Daoy (cell line): Measurements from ENCODE around the gene LALBA. TPM values are rescaled to one million over a fixed set of nuclear protein-coding genes. Genes with fewer than 3 reads are reported as not detected.
A peak's percentile ranks its signal among the peaks of the same experiment; 100 is the strongest.
"Not testable (repeated sequence)": the region's sequence is repeated elsewhere in the genome, so short reads cannot be mapped to it uniquely, and the experiment has no call there.

Experiments used
- DNase-seq: peaks from one replicate; pipeline ENCODE4 v3.0.0-alpha.2; 2015; ENCODE audit warnings: low read depth
- total RNA-seq: library from RNA; depleted of rRNA; stranded (reverse); fragments of >200 nt; shearing (Covaris generic); gene quantifications from 2 replicates; pipeline ENCODE4 v1.2.3, GENCODE V29; 2014; rRNA removed

LALBA gene
- total RNA-seq, result not detected in 2 replicates

- no peak for DNase-seq
These were observed at the start of gene LALBA for GRCh38 chr12:48569946-48570345. TSS of gene LALBA (minus strand) at chr12:48570046. CDS start at chr12:48570020, 26 bp downstream.

- DNase-seq, result peak; percentile 72
These were observed 48.7 kb upstream of the LALBA start for GRCh38 chr12:48618541-48618940.

- DNase-seq, result peak; percentile 13
These were observed 45.8 kb upstream of the LALBA start for GRCh38 chr12:48615681-48616080.

- DNase-seq, result no peak
These were observed 43.5 kb upstream of the LALBA start for GRCh38 chr12:48613321-48613720.

GRCh38 chr12:48602192-48602989 is 32.5 kb upstream of the LALBA start:
- DNase-seq, result no peak

DNA sequence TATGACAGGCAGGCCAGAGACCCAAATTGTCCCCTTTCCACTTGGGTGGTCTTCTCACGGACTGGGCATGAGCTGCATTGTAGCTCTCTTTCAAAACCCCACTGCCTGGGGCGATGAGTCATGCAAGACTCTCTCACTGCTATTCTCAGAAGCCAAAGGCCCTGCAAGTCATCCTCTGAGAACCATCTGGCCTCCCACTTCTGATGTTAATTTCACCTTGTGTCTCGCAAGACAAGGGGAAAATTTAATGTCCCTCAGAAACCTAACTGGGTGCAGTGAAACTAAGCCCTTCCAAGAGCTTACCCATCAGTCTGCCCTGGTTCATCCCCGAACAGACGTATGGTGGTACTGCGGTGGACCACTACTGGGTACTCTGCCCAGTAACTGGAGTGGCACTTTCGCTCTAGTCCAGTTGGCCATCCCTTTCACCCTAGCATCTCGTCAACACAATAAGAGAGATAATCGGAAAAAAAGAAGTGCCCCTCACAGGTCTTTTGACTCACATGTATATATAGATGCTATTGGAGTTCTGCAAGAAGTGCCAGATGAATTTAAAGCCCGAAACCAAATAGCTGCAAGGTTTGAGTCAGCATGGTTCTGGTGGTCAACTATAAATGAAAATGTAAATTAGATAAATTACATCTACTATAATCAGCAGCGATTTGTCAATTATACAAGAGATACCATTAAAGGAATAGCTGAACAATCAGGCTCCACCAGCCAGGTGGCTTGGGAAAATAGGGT is 31.3 kb upstream of the LALBA start:
- peak; percentile 43 for DNase-seq

DNA sequence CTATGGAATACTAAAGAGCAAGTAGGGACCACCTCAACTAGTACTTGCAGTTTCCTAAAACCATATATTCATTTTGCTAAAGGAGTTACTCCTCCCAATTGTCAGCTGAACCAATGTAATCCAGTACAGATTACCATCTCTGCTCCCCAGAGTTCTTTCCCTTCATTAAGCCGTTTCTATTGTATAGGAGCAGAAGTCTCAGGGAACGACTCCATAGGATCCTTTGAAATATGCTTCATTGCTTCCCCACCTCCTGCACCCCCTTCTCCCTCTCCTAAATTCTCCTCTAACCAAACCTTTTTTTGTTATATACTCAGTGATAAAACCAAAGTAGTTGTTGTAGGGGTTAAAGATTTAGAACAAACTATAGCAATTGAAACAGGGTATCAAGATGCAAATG is 30.7 kb upstream of the LALBA start:
- DNase-seq, result no peak

GRCh38 chr12:48592591-48593086 is 22.8 kb upstream of the LALBA start:
- DNase-seq, result no peak

- no peak for DNase-seq
These were observed 16.5 kb upstream of the LALBA start for GRCh38 chr12:48586361-48586760.

DNA sequence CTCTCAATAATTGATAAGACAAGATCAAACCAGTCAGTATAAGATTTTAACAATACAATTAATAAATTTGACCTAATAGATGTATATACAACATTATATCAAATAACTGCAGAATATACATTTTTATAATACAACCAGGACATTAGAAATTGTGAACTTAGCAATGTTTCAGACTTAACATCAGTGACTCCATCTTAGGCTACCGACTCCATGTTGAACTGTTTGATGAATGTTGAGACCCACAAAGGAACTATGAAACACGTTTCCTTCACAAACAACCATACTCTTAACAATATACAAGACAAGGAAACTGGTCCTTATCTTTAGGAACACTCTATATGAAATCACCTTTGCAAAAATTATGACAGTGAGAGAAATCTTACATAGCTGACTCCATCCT is 13.9 kb upstream of the LALBA start:
- DNase-seq, result no peak

GRCh38 chr12:48580831-48581230 is 11.0 kb upstream of the LALBA start:
- peak; percentile 14 for DNase-seq

DNA sequence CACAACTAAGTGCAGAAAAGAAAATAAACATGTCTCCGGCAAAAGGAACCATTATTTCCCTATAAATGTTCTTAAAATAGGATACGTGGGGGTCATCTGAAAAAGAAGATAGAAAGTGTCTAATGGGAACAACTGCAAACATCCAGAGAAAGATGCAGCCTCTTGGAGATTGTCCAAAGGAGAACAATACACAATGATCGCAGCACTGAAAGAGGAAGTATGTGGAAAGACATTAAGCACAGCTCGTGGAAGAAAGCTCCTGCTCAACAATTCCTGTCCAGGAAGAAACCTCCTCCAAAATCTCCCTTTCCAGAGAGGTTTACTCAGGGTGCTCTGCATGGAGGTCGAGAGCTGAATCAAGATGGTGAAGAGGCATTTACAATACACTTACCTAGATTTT is 2.5 kb upstream of the LALBA start:
- DNase-seq, result no peak

- DNase-seq, result no peak
These were observed 2.1 kb downstream of the LALBA start for GRCh38 chr12:48567731-48568130.

GRCh38 chr12:48557919-48558318 is 11.9 kb downstream of the LALBA start:
- no peak for DNase-seq

GRCh38 chr12:48556631-48557030 is 13.2 kb downstream of the LALBA start:
- DNase-seq, result no peak

GRCh38 chr12:48553666-48554343 is 16.0 kb downstream of the LALBA start:
- DNase-seq, result peak; percentile 38

GRCh38 chr12:48551636-48552035 is 18.2 kb downstream of the LALBA start:
- DNase-seq, result not testable (repeated sequence)

DNA sequence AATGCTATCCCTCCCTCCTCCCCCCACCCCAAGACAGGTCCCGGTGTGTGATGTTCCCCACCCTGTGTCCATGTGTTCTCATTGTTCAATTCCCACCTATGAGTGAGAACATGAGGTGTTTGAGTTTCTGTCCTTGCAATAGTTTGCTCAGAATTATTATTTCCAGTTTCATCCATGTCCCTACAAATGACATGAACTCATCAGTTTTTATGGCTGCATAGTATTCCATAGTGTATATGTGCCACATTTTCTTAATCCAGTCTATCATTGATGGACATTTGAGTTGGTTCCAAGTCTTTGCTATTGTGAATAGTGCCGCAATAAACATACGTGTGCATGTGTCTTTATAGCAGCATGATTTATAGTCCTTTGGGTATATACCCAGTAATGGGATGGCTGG is 22.8 kb downstream of the LALBA start:
- not testable (repeated sequence) for DNase-seq

GRCh38 chr12:48545833-48546469 is 23.9 kb downstream of the LALBA start:
- no peak for DNase-seq

DNA sequence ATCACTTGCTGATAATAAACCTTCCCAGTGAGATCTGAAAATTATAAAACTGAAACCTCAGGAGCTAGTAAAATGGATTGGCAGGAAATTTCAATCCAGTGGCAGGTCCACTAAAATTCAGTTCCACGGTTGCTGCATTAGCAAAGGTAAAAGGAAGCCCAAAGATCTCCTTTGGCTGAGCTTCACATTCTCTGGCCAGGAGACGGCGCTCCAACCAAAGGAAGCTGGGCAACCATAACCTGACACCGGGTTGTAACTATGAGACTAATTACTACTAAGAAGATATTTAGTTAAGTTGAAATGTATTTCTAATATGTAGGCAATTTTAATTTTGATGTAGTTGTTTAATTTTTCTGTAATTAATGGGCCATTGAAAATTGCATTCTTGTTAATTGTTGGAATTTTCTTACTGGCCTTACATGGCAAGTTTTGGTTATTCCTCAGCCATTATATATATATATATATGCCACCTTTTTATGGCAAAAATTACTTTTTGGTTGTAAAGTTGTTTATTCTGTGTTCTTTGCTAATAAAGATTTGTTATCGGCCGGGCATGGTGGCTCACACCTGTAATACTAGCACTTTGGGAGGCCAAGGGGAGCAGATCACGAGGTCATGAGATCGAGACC is 27.4 kb downstream of the LALBA start:
- peak; percentile 46 for DNase-seq

DNA sequence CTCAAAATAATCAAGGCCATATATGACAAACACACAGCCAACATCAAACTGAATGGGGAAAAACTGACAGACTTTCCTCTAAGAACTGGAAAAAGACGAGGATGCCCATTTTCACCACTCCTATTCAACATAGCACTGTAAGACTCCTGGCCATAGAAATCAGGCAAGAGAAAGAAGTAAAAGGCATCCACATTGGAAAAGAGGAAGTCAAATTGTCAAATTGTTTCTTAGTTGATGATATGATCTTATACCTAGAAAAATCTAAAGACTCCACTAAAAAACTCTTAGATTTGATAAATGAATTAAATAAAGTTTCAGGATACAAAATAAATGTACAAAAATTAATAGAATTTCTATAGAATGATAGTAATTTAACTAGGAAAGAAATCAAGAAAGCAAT is 33.2 kb downstream of the LALBA start:
- no peak for DNase-seq
